Activated CD8-positive, alpha-beta memory T cell treated with anti-CD3 and anti-CD28 coated beads, Interleukin-2, amount 50 U/mL, for 24 hours (primary cell): ENCODE results near the gene CAND2.

ENCODE experiments used
- DNase-seq: peaks from one replicate; pipeline ENCODE4 v3.0.0-alpha.2; 2020; ENCODE audit errors: extremely low read depth

Gene CAND2

DNA sequence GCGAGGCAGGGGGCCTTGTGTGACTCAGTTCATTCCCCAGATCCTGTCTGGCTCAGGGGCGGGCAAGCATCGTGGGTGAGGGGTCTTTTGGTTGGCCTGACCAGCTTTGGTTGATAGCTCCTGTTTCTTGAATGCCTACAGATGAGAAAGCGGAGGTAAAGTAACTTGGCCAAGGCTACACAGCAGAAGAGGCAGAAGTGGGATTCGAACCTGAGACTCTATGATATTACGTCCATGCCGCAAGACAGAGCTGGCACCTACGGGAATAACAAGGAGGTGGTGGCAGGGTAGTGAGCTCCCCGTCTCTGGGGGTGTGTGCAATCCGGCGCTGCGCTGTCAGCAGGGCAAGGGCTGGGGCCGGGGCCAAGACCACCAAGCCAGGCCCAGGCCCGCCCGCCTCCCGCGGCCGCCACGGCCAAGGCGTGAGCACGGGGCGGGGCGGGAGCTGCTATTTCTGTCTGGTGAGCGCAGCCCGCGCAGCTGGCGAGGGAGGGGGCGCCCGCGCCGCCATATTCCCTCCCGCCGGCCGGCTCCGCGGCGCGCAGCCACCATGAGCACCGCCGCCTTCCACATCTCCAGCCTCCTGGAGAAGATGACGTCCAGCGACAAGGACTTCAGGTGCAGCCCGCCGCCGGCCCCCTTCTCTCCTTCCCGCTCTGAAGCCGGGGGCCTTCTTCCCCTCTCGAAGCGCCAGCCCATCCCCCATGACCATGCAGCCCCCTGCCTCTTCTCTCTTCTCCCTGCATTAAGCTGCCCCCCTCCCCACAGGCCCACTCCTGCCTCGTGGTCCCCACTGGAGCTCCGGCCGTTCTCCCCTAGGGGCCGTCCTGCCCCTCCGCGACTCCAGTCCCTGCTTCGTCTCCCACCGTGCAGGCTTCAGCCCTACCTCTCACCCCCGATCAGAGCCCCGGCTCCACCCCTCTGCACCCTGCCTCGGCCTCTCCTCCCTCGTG, at the start of gene CAND2:
Gene CAND2 (plus strand): TSS at position 510 of the 953 bp plus-strand sequence. CDS start 41 bp downstream, at position 551.
- no peak for DNase-seq

DNA sequence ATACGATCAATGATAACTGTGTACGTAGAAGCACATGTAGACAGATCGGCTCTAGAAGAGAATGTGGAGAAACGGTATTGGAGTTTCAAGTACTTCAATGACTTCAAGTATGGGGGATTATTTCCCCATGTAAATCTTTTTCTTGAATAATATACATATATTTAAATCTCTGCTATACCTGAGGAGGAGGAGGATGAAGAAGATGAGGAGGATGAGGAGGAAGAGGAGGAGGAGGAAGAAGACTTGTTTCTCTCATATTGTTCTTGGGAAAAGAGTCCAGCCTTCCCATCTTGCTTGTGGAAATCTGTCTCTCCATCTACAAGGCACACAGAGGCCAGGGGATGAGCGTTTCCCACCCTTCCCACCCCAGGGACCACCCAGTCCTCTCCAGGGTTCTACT, 48.0 kb upstream of the CAND2 start:
- DNase-seq = no peak

DNA sequence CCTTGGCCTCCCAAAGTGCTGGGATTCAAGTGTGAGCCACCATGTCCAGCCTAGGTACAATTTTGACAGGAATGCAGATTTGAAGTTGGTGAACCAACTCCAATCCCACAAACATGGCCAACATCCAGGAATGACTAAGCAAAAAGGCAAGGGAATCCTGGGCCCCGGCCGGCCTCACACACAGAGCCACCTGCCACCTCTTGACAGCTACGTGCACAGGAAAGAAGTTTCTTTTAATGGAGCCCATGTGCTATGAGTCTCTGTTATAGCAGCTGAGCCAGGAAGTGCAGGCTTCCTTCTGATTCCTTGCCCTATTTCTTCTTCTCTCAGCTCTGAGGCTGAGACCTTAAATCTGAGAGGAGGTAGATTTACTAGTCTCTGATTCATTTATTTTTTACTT, 46.3 kb upstream of the CAND2 start:
- no peak for DNase-seq

DNA sequence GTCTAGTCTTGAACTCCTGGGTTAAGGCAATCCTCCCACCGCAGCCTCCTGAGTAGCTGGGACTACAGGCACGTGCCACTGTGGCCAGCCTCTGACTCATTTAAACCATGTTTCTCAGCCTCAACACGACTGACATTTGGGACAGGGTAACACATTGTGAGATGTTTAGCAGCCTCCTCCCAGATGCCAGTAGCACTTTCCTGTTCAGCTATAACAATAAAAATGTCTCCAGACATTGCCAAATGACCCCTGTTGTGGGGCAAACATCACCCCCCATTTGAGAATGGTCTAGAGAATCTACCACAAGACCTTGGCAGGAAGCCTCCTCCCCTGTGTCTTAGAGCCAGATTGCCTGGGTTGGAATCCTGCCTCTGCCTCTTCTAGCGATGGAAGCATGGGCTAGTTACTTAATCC, 45.8 kb upstream of the CAND2 start:
- no peak for DNase-seq

DNA sequence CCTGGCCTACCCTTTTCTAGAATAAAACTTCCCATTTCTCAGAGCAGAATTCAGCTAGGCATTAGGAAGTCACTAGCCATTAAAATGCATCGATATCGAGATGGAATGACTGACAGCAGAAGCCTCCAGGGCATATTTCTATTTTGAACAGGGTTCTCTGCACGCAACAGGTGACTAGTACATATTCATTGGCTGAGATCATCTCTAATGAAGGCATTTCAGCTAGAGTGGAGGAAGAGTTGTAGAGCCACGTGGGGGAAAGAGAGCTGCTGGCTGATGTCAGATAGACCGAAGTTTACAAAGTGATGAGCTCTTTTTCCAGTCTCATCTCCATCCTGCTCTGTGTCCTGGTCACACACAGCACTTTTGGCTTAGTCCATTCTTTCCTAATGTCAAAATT, 44.9 kb upstream of the CAND2 start:
- DNase-seq = no peak

DNA sequence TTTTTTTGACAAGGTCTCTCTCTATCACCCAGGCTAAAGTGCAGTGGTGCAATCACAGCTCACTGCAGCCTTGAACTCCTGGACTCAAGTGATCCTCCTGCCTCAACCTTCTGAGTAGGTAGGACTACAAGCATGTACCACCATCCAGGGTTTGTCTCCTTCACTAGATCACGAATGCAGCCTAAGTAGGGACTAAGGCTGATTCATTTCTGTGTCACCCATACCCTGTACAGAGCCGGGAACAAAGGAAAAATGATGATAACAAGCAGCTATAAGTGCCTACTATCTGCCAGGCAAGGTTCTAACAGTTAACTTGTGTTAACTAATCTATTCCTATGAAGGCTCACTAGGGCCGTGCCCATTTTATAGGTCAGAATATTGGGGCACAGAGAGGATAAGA, 44.4 kb upstream of the CAND2 start:
- DNase-seq = no peak

DNA sequence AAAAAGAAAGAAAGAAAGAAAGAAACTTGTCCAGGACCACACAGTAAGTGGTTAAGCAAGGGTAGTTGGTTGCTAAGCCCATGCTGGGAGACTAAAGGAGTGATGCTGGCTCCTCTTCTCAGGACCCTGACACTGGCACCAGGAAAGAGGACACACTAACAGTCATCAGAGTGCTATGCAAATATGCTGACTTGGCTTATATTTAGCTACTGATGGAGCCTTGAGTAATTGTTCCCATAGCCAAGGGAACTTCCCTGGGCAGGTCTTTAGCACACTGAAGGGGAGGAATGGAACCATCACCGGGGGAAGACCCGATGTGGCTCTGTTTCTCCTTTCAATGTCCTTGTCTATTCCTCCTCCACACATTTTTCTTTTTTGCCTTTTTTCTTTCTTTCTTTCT, 43.7 kb upstream of the CAND2 start:
- DNase-seq = no peak

DNA sequence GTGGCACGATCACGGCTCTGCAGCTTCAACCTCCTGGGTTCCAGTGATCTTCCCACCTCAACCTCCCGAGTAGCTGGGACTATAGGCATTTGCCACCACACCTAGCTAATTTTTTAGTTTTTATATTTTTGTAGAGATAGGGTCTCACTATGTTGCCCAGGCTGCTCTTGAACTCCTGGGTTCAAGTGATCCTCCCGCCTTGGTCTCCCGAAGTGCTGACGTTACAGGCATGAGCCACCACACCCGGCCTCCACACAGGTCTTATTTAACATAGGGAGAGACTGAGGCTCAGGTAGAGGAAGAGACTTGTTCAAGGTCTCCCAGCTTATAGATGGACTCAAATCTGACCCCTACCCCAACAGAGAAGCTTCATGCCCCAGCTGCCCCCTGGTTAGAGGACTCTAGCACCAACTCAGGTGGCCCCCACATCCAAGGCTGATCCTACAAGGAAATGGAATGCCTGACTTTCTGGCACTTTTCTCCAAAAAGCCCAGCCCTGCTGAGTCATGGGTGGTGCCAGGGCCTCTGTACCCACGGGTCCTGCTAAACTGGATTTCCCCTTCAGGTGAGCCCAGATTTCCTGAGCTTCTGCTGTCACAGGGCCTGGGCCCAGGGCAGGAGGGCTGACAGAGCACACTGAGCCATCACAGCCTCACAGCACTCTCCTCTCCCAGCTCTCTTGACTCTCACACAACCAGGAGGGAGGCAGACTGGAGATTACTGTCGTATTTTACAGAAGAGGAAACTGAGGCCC, 43.0 kb upstream of the CAND2 start:
- no peak for DNase-seq

DNA sequence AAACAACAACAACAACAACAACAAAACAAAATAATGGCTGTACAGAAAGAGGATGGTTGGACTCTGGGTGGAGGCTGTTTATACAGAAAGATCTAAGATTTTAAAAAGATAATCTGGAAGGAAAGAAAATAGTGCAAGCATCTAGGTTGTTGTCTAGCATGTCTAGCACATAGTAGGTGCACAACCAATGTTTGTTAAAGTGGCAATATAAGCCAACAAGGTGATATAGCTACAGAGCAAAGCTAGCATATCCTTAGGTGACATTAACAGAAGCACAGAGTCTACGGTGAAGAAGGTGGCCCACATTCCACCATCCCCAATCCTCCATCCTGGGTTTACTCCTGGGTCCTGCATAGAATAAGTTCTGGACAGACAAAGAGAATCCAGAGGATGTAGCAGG, 42.2 kb upstream of the CAND2 start:
- no peak for DNase-seq

DNA sequence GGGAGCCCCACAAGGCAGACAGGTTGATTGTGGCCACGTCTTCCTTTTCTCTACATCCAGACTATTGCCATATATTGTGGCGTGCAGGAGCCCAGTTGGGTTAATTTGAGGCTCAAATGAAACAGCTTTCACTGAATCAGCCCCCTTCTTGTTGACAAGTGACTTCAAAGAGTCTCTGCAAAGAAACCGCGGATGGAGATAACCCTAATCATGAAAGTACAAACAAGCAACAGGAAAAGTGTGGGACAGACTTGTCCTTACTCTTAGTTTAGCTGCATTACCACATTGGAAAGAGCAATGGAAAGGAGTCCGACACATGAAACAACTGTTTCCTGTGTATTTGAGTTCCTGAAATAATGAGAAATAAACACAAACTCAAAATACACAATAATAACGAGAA, 40.7 kb upstream of the CAND2 start:
- DNase-seq = no peak

DNA sequence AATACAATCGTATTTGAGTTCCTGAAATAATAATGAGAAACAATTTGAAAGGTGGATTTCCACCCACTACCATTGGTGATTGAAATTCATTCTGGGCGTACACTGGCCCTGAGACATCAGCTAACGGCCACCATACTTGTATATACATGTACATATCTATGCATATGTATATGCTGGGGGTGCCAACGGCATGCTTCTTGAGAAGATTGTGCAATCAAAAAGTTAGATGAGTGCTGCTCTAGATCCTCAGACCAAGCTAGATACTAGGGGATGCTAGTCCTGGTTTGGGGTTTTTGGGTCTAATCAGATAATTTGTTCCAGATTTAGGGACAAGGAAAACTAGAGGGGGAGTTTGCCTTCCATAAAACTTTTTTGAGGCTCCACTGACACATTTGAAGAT, 40.3 kb upstream of the CAND2 start:
- DNase-seq = no peak

DNA sequence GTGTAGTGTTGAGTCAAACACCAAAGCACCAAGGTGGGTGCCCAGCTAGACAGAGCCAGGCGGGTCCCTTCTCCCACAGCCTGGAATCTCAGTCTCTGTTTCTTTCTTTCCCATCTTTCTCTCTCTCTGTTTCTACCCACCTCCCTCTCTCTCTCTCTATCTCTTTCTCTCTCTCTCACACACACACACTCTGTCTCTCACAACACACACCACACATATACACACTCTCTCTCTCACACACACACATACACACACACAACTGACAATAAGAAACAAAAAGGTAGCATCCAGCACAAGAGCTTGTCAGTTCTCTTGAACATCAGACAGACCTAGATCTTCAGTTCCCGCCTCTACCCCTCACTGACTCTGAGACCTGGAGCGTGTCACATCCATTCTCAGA, 39.8 kb upstream of the CAND2 start:
- no peak for DNase-seq

DNA sequence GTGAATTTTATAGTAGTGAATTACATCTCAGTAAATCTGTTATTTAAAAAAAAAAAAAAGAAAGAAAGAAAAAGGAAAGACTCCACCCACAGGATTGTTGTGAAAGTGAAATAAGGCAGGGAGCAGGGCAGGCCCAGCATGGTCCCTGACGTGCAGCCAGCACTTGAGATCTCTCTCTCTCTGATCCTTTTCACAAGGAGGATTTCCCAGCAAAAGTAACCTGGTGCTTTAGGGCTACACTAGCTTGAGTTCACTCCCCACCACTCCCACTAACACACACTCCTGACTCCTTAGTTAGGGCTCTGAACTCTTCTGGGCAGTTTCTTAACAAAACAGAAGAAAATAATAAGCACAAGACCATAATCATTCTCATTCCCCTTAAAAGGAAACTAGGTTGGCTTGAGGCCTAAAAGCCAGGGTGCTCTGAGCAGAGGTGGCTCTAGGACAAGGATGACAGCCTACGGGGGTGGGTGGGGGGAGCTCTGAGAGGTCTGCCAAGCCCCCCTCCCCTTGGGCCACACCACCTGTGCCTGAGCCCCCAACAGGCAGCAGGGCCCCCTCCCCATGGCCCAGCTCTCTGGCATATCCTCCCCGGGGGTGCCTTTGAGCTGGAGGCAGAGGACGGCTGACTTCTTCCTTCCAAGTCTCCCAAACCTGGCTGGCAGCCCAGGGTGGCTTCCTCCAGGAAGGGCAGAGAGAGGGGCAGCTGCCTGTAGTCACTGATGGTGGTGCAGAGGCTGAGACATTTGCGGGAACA, 38.3 kb upstream of the CAND2 start:
- DNase-seq = no peak

DNA sequence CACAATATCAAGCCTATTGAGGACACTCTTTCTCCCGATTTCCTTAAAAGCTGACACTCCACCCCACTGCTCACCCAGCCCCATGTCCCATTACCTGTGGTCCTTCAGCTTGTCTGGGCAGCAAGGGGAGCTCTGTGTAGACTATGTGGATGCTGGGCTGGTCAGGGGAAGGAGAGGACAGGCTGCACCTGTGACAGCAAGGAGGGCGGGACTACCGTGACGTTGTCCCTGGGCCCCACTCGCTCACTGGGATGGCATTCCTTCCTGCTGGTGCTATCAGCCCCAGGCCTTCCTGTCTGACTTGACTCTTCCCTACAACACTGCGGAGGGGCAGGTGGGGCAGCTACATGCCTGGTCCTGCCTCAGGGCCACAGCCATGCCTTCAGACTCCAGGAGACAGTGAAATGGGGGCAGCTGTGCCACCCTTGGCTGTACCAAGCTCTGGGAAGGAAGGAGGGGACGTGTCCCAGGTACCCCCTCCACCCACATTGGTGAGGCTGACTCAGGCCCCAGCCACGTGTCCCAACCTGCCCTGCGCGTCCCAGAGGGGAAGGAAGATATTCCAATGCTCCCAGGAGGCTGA, 37.3 kb upstream of the CAND2 start, which contains the start of gene TMEM40:
Gene TMEM40 (minus strand): TSS at position 163 of the 583 bp plus-strand sequence. CDS start 9,427 bp downstream, outside the sequence.
- DNase-seq = no peak

DNA sequence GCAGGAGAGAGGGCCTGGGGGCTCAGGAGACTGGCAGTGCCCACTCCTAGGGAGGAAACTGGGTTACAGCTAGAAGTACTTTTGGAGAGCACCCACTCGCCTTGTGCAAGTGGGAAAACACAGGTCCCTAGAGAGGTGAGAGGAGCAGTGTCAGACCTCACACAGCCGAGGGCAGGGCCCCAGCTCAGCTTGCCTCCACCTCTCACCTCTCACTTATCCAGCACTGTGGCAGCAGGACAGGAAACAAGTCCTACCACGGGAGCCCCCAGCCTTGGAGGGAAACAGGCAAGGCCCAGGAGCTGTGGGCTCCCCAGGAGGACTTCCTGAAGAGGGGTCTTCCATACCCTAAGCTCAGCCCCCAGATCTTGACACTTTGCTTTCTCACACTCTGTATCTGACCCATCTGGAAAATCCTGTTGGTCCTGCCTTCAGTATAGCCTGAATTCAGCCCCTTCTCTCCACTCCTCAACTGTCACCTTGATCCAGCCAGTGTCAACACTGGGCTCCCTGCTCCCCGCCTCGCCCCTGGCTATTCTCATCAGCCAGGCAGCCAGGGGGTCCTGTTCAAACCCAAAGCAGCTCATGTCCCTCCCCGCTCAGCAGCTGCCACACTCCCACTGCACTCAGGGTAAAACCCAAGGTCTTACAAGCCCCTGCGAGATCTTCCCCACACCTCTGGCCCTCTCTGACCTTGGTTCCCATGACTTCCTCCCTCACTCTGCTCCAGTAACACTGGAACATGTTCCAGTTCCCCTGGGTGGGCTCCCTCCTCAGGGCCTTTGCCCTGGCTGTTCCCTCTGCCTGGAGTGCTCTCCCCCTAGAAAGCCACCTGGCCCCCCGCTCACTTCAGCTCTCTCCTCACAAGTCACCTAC, 36.6 kb upstream of the CAND2 start:
- no peak for DNase-seq

DNA sequence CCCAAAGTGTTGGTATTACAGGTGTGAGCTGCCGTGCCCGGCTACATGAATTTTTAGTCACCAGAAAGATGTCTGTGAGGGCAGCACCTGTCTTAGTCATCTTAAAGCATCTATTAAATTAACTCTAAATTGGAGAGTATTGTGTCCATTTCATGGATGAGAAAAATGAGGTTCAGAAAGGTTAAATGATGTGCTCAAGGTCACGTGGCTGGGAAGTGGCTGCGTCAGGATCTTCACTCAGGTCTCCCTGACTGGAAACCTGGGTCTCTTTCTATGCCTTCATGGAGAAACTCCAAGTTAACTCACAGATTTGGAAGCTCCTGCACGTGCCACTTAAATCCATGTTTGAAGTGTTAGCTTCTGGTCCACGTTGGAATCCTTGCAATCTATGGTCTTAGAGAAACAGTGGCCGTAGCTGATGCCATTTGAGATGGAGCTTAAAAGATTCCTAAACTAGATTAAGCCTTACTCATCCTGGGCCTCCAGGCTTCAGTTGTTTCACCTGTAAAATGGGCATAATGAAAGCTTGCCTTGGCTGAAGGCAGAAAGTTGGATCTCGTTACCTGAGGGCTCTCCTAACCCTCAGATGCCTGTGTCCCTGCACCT, 32.2 kb upstream of the CAND2 start:
- DNase-seq = no peak

DNA sequence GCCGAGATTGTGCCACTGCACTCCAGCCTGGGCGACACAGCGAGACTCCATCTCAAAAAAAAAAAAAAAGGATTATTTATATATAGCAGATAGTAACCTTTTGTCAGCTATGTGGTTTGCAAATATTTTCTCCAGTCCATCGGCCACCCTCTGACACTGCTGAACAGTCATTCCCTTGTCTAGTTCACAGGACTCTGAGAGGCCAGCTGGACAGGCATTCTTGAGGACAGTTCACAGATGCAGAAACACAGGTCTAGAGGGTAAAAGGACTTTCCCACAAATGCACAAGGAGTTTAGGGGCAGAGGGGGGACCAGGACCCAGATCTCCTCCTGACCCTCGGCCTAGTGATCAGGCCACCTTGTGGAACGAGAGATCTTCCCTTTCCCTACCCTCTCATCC, 29.9 kb upstream of the CAND2 start:
- DNase-seq = no peak

DNA sequence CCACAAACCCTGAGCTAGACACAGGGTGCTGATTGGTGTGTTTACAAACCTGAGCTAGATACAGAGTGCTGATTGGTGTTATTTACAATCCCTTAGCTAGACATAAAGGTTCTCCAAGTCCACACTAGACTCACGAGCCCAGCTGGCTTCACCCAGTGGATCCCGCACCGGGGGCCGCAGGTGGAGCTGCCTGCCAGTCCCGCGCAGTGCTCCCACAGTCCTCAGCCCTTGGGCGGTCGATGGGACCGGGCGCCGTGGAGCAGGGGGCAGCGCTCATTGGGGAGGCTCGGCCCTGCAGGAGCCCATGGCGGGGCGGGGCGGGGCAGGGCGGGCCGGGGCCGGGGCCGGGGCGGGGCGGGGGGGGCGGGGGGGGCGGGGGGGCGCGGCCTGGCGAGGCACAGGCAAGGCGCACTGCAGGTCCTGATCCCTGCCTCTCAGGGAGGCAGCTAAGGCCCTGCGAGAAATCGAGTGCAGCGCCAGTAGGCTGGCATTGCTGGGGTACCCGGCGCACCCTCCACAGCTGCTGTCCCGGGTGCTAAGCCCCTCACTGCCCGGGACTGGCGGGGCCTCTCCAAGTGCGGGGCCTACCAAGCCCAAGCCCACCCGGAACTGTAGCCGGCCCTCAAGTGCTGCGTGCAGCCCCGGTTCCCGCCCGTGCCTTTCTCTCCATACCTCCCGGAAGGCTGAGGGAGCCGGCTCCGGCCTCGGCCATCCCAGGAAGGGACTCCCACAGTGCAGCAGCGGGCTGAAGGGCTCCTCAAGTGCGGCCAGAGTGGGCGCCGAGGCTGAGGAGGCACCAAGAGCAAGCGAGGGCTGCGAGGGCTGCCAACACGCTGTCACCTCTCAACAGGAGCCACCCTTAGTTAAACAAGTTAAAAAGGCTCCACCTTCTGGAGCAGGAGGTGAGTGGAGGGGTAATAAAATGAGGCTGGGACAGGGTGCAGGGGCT, 27.6 kb upstream of the CAND2 start:
- DNase-seq = no peak

DNA sequence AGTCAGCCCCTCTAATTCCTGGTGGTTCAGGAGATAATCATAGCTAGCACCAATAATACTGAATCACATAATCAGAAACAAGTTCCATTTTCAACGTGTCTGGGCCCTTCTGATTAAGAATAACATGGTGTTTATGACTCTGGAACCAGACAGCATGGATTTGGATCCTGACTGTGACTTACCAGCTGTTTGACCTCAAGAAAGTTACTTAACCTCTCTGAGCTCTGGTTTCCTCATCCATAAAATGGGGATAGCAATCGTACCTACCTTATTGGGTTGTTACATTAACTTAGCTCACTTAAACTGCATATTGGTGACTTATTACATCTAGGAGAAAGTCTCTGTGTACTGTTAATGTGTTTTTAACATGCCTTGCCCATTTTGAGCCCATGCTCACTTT, 26.7 kb upstream of the CAND2 start:
- DNase-seq = no peak
